Caco-2 (cell line): ENCODE measurements around the gene FBXO33. TPM values are rescaled to one million over a fixed set of nuclear protein-coding genes. Genes with fewer than 3 reads are reported as not detected.

Experiments used
- BruUV-seq: library from RNA; stranded (reverse); fragments of 400-500 nt; replicated peaks from 2 replicates; lab custom pipeline; 2021; lab: Mats Ljungman, UMichigan
- CTCF ChIA-PET: fragments of 300-600 bp; sonication (Branson Sonifier 250); formaldehyde crosslinking; loops from one replicate; lab custom pipeline; 2022; ENCODE audit warnings: antibody characterized with exemption; lab: Charles Lee
- POLR2A ChIA-PET: fragments of 300-600 bp; sonication (Branson Sonifier 250); formaldehyde crosslinking; loops from one replicate; lab custom pipeline; 2022; ENCODE audit warnings: antibody characterized with exemption; lab: Charles Lee
- DNase-seq, 2 experiments: peaks; one replicate each; pipeline versions ENCODE4 v3.0.0 to v3.0.0-alpha.2; 2020 to 2022
- H3K27me3 ChIP-seq: replicated peaks from 2 replicates; pipeline ENCODE4 v1.6.0; 2011; ENCODE audit warnings: low read length; ENCODE audit not compliant: control insufficient read depth, insufficient read depth
- H3K36me3 ChIP-seq: 2 replicates; pipeline ENCODE4 v1.5.1; 2011; ENCODE audit warnings: low read length; ENCODE audit not compliant: control insufficient read depth, insufficient read depth
- H3K4me1 ChIP-seq: fragments of 250-450 bp; sonication (Bioruptor Pico); 2 replicates; pipeline ENCODE4 v1.5.1; 2020; ENCODE audit warnings: mild to moderate bottlenecking
- H3K4me3 ChIP-seq: 2 replicates; pipeline ENCODE4 v1.5.1; 2011; ENCODE audit warnings: low read depth, mild to moderate bottlenecking, control low read depth, low read length
- H3K9me3 ChIP-seq: fragments of 250-450 bp; sonication (Bioruptor Pico); 2 replicates; pipeline ENCODE4 v1.5.1; 2020; ENCODE audit warnings: mild to moderate bottlenecking, moderate library complexity
- H3K27ac Mint-ChIP-seq: one replicate; pipeline ENCODE4 v1.8.0; 2022; ENCODE audit warnings: mixed read lengths; ENCODE audit not compliant: unreplicated experiment
- H3K27me3 Mint-ChIP-seq: one replicate; pipeline ENCODE4 v1.8.0; 2022; ENCODE audit warnings: mixed read lengths; ENCODE audit not compliant: insufficient read depth, unreplicated experiment
- H3K36me3 Mint-ChIP-seq: one replicate; pipeline ENCODE4 v1.8.0; 2022; ENCODE audit warnings: mild to moderate bottlenecking, mixed read lengths; ENCODE audit not compliant: insufficient read depth, unreplicated experiment
- H3K4me1 Mint-ChIP-seq: one replicate; pipeline ENCODE4 v1.8.0; 2022; ENCODE audit warnings: low read depth, mixed read lengths; ENCODE audit not compliant: unreplicated experiment
- H3K4me3 Mint-ChIP-seq: one replicate; pipeline ENCODE4 v1.8.0; 2022; ENCODE audit warnings: mild to moderate bottlenecking, moderate library complexity, mixed read lengths; ENCODE audit not compliant: unreplicated experiment
- H3K9me3 Mint-ChIP-seq: one replicate; pipeline ENCODE4 v1.8.0; 2022; ENCODE audit warnings: mixed read lengths; ENCODE audit not compliant: unreplicated experiment
- intact Hi-C: fragments of 100-400 bp; cut with micrococcal nuclease; formaldehyde crosslinking; loops from one replicate; pipeline ENCODE4 v1.10.0; 2022; ENCODE audit not compliant: unreplicated experiment
- total RNA-seq: library from RNA; stranded (reverse); gene quantifications from 2 replicates; pipeline ENCODE4 v1.2.3, GENCODE V29; 2022
- TF ChIP-seq, protein P1 (sequence below), 2 experiments: fragments of 200-600 bp in 1 of 2; IDR thresholded peaks; 1 replicate in 1 of 2; 2 replicates in 1 of 2; pipeline versions ENCODE4 v1.5.1 to v1.8.0; 2011 to 2022; ENCODE audit warnings: antibody characterized with exemption in 1 of 2, control low read depth in 1 of 2, inconsistent platforms in 1 of 2, low read depth in 1 of 2, low read length in 1 of 2, mild to moderate bottlenecking in 1 of 2, moderate library complexity in 1 of 2; ENCODE audit not compliant: insufficient read depth in 1 of 2, severe bottlenecking in 1 of 2, unreplicated experiment in 1 of 2

Gene FBXO33
- total RNA-seq, 1 experiment from 2014 or later = 6.0 TPM

DNA sequence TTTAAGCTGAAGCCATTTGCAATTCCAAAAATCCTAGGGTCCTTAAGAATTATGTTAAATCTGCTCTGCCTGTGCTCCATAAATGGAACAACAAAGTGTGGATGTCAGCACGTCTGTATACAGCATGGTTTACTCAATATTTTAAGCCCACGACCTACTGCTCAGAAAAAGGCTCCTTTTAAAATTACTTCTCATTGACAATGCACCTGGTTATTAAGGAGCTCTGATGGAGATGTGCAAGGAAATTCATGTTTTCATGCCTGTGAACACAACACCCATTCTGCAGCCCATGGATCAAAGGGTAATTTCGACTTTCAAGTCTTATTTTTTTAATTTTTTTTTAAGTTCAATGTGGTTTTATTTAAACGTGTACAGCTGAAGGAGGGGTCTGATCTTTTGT, 48.1 kb downstream of the FBXO33 start:
- Histone ChIP-seq H3K27me3 (no peaks in the 10 kb centered on the region), H3K4me1 (no peaks in the 10 kb centered on the region), H3K9me3 (no peaks in the 10 kb centered on the region), H3K4me3 (no peak overlapping the region), H3K36me3 (no peaks in the 10 kb centered on the region)
- Mint-ChIP-seq H3K27me3 (no peaks in the 10 kb centered on the region), H3K4me3 (no peak overlapping the region), H3K27ac (no peak overlapping the region), H3K9me3 (no peaks in the 10 kb centered on the region), H3K36me3 (peaks cover 5% of the 10 kb centered on the region), H3K4me1 (no peaks in the 10 kb centered on the region)
- POLR2A ChIA-PET = no interaction called here
- TF ChIP-seq, protein P1, sequence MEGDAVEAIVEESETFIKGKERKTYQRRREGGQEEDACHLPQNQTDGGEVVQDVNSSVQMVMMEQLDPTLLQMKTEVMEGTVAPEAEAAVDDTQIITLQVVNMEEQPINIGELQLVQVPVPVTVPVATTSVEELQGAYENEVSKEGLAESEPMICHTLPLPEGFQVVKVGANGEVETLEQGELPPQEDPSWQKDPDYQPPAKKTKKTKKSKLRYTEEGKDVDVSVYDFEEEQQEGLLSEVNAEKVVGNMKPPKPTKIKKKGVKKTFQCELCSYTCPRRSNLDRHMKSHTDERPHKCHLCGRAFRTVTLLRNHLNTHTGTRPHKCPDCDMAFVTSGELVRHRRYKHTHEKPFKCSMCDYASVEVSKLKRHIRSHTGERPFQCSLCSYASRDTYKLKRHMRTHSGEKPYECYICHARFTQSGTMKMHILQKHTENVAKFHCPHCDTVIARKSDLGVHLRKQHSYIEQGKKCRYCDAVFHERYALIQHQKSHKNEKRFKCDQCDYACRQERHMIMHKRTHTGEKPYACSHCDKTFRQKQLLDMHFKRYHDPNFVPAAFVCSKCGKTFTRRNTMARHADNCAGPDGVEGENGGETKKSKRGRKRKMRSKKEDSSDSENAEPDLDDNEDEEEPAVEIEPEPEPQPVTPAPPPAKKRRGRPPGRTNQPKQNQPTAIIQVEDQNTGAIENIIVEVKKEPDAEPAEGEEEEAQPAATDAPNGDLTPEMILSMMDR (IDR thresholded peaks at IDR 0.05; ENCODE audit: insufficient read depth in 1 of 2, low read depth in 1 of 2, low read length in 1 of 2, severe bottlenecking in 1 of 2, unreplicated experiment in 1 of 2) = no peak
- CTCF ChIA-PET = no interaction called here
- intact Hi-C loops = no loop called here
- DNase-seq = no peak
- BruUV-seq = no TSS peak

DNA sequence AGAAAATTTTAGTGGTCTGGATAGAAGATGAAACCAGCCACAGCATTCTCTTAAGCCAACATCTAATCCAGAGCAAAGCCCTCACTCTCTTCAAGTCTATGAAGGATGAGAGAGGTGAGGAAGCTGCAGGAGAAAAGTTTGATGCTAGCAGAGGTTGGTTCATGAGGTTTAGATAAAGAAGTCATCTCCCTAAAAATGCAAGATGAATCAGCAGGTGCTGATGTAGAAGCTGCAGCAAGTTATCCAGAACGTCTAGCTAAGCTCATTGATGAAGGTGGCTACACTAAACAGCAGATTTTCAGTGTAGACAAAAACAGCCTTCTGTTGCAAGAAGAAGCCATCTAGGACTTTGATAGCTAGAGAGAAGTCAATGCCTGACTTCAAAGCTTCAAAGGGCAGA, 48.5 kb downstream of the FBXO33 start:
- no peak overlapping the region for H3K4me3 Mint-ChIP-seq
- Histone ChIP-seq H3K36me3 (no peaks in the 10 kb centered on the region), H3K9me3 (no peaks in the 10 kb centered on the region), H3K4me1 (no peaks in the 10 kb centered on the region), H3K4me3 (no peak overlapping the region), H3K27me3 (no peaks in the 10 kb centered on the region)
- peaks cover 5% of the 10 kb centered on the region for H3K36me3 Mint-ChIP-seq
- BruUV-seq = no TSS peak
- H3K9me3 Mint-ChIP-seq = no peaks in the 10 kb centered on the region
- no peak for DNase-seq
- no peaks in the 10 kb centered on the region for H3K4me1 Mint-ChIP-seq
- CTCF ChIA-PET = no interaction called here
- intact Hi-C loops = no loop called here
- TF ChIP-seq, protein P1 (IDR thresholded peaks at IDR 0.05; ENCODE audit: insufficient read depth in 1 of 2, low read depth in 1 of 2, low read length in 1 of 2, severe bottlenecking in 1 of 2, unreplicated experiment in 1 of 2) = no peak
- POLR2A ChIA-PET = no interaction called here
- H3K27me3 Mint-ChIP-seq = no peaks in the 10 kb centered on the region
- H3K27ac Mint-ChIP-seq = no peak overlapping the region

DNA sequence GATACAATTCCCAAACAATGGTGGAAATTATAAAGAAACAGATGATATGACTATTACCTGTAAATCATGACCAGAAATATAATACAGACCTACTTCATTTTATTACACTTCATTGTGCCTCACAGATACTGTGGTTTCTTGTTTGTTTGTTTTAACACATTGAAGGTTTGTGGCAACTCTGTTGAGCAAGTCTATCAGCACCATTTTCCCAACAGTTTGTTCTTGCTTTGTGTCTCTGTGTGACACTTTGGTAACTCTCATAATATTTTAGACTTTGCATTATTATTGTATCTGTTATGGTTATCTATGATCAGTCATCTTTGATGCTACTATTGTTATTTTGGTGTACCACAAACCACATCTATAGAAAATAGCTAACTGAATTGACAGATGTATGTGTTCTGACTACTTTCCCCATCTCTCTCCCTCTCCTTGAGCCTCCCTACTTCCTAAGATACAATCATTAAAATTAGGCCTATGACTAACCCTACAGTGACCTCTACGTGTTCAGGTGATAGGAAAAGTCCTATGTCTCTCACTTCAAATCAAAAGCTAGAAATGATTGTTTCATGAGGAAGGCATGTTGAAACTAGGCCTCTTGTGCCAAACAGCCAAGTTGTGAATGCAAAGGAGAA, 49.1 kb downstream of the FBXO33 start:
- Histone ChIP-seq H3K4me3 (no peak overlapping the region), H3K36me3 (no peaks in the 10 kb centered on the region), H3K27me3 (no peaks in the 10 kb centered on the region), H3K9me3 (no peaks in the 10 kb centered on the region), H3K4me1 (no peaks in the 10 kb centered on the region)
- DNase-seq = no peak
- Mint-ChIP-seq H3K27ac (no peak overlapping the region), H3K4me1 (no peaks in the 10 kb centered on the region), H3K27me3 (no peaks in the 10 kb centered on the region), H3K4me3 (no peak overlapping the region), H3K9me3 (no peaks in the 10 kb centered on the region), H3K36me3 (peaks cover 5% of the 10 kb centered on the region)
- BruUV-seq = no TSS peak
- ChIA-PET CTCF (no interaction called here), POLR2A (no interaction called here)
- TF ChIP-seq, protein P1 (IDR thresholded peaks at IDR 0.05; ENCODE audit: insufficient read depth in 1 of 2, low read depth in 1 of 2, low read length in 1 of 2, severe bottlenecking in 1 of 2, unreplicated experiment in 1 of 2) = no peak
- intact Hi-C loops = no loop called here
